OCI-LY1 (cell line): ENCODE data around the gene IGSF9B.

Experiments
- H2AFZ ChIP-seq: fragments of 200-600 bp; sonication (generic), shearing (Covaris generic); 2 replicates; pipeline ENCODE4 v1.6.0; 2014; ENCODE audit warnings: antibody characterized with exemption, mild to moderate bottlenecking, low read length
- H3F3A ChIP-seq: fragments of 200-600 bp; sonication (generic), shearing (Covaris generic); 2 replicates; pipeline ENCODE4 v1.6.0; 2014; ENCODE audit warnings: mild to moderate bottlenecking, antibody characterized with exemption, low read length, moderate library complexity; ENCODE audit not compliant: insufficient read depth
- H3K27ac ChIP-seq: fragments of 200-600 bp; sonication (generic); 2 replicates; pipeline ENCODE4 v1.5.1; 2014; ENCODE audit warnings: low read length, mixed run types, mild to moderate bottlenecking, low read depth; ENCODE audit not compliant: poor library complexity, severe bottlenecking
- H3K27me3 ChIP-seq: fragments of 200-600 bp; sonication (generic); 2 replicates; pipeline ENCODE4 v1.6.0; 2014; ENCODE audit warnings: antibody characterized with exemption, mild to moderate bottlenecking, low read length, moderate library complexity; ENCODE audit not compliant: insufficient read depth
- H3K36me3 ChIP-seq: fragments of 200-600 bp; sonication (generic); 2 replicates; pipeline ENCODE4 v1.6.1; 2014; ENCODE audit warnings: mild to moderate bottlenecking, antibody characterized with exemption, low read length, moderate library complexity, mixed read lengths; ENCODE audit not compliant: insufficient read depth
- H3K4me1 ChIP-seq: fragments of 200-600 bp; sonication (generic); 2 replicates; pipeline ENCODE4 v1.5.1; 2014; ENCODE audit warnings: mild to moderate bottlenecking, low read length, moderate library complexity; ENCODE audit not compliant: insufficient read depth, severe bottlenecking
- H3K4me2 ChIP-seq: fragments of 200-600 bp; sonication (generic), shearing (Covaris generic); 2 replicates; pipeline ENCODE4 v1.6.1; 2014; ENCODE audit warnings: low read length
- H3K4me3 ChIP-seq: fragments of 200-600 bp; sonication (generic); 2 replicates; pipeline ENCODE4 v1.5.1; 2014; ENCODE audit warnings: low read length, low read depth, mild to moderate bottlenecking, mixed read lengths; ENCODE audit not compliant: poor library complexity, severe bottlenecking
- H3K79me2 ChIP-seq: fragments of 200-600 bp; shearing (Covaris generic); 2 replicates; pipeline ENCODE4 v1.6.1; 2016; ENCODE audit warnings: mixed run types, low read length, mixed read lengths; ENCODE audit not compliant: insufficient read depth
- H3K9ac ChIP-seq: fragments of 200-600 bp; sonication (generic), shearing (Covaris generic); 2 replicates; pipeline ENCODE4 v1.6.1; 2014; ENCODE audit warnings: mild to moderate bottlenecking, low read length, mixed read lengths
- H3K9me2 ChIP-seq: fragments of 200-600 bp; sonication (generic), shearing (Covaris generic); 2 replicates; pipeline ENCODE4 v1.6.1; 2014; ENCODE audit warnings: low read depth, mild to moderate bottlenecking, low read length, mixed read lengths
- H3K9me3 ChIP-seq: fragments of 200-600 bp; shearing (Covaris generic); 2 replicates; pipeline ENCODE4 v1.6.1; 2014; ENCODE audit warnings: low read length, mixed read lengths
- H4K20me1 ChIP-seq: fragments of 200-600 bp; sonication (generic), shearing (Covaris generic); 2 replicates; pipeline ENCODE4 v1.6.0; 2016; ENCODE audit warnings: mild to moderate bottlenecking, low read length; ENCODE audit not compliant: insufficient read depth
- EZH2 ChIP-seq: fragments of 200-600 bp; sonication (generic), shearing (Covaris generic); IDR thresholded peaks from 2 replicates; pipeline ENCODE4 v1.8.0; 2017; ENCODE audit warnings: borderline replicate concordance, mixed run types, mild to moderate bottlenecking, antibody characterized with exemption, low read length, moderate library complexity, mixed read lengths
- TF ChIP-seq, protein P1 (sequence below): fragments of 200-600 bp; sonication (generic), shearing (Covaris generic); IDR thresholded peaks from 2 replicates; pipeline ENCODE4 v1.5.1; 2017; ENCODE audit warnings: mild to moderate bottlenecking, antibody characterized with exemption, low read length, moderate library complexity, mixed read lengths

Gene IGSF9B

GRCh38 chr11:133937015-133937414 lies 19.8 kb downstream of the IGSF9B start:
- Histone ChIP-seq H3K4me1 (no peaks in the 10 kb centered on the region), H3K4me2 (no peak overlapping the region), H2AFZ (no peak overlapping the region), H3F3A (no peaks in the 10 kb centered on the region), H4K20me1 (no peaks in the 10 kb centered on the region), H3K9me2 (no peaks in the 10 kb centered on the region), H3K9me3 (no peaks in the 10 kb centered on the region), H3K4me3 (no peak overlapping the region), H3K9ac (no peak overlapping the region), H3K36me3 (no peaks in the 10 kb centered on the region), H3K27me3 (no peaks in the 10 kb centered on the region), H3K27ac (no peak overlapping the region), H3K79me2 (no peaks in the 10 kb centered on the region)
- TF ChIP-seq, protein P1, sequence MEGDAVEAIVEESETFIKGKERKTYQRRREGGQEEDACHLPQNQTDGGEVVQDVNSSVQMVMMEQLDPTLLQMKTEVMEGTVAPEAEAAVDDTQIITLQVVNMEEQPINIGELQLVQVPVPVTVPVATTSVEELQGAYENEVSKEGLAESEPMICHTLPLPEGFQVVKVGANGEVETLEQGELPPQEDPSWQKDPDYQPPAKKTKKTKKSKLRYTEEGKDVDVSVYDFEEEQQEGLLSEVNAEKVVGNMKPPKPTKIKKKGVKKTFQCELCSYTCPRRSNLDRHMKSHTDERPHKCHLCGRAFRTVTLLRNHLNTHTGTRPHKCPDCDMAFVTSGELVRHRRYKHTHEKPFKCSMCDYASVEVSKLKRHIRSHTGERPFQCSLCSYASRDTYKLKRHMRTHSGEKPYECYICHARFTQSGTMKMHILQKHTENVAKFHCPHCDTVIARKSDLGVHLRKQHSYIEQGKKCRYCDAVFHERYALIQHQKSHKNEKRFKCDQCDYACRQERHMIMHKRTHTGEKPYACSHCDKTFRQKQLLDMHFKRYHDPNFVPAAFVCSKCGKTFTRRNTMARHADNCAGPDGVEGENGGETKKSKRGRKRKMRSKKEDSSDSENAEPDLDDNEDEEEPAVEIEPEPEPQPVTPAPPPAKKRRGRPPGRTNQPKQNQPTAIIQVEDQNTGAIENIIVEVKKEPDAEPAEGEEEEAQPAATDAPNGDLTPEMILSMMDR: no peak
- TF ChIP-seq EZH2: no peak

GRCh38 chr11:133936592-133936991 lies 20.2 kb downstream of the IGSF9B start:
- no peaks in the 10 kb centered on the region for H3K36me3 ChIP-seq

DNA sequence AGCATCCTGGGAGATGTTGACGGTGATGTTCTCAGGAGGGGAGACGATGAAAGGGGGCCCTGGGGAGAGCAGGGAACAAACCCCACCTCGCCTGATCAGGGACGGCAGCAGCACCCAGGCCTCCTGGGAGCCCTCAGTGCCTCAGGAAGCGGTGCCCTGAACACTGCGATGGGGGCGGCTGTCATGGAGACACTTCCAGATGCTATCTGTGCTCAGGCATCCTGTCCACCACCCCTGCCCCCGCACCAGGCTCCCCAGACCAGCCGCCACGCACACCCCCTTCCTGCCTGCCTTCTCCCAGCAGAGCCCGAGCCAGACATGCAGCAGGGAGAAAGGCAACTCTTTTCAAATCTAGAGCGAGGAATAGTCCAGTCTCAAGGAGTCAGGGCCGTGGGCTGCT lies 20.6 kb downstream of the IGSF9B start:
- no peaks in the 10 kb centered on the region for H3K27me3 ChIP-seq

More at GRCh38 chr11:133936592-133936991, 20.2 kb downstream of the IGSF9B start:
- no peaks in the 10 kb centered on the region for H3K9me2 ChIP-seq
- no peaks in the 10 kb centered on the region for H3K79me2 ChIP-seq
- no peaks in the 10 kb centered on the region for H3K4me1 ChIP-seq
- no peak overlapping the region for H2AFZ ChIP-seq
- TF ChIP-seq, protein P1: no peak
- TF ChIP-seq EZH2: no peak
- H3F3A ChIP-seq: no peaks in the 10 kb centered on the region
- no peak overlapping the region for H3K27ac ChIP-seq
- H3K27me3 ChIP-seq: no peaks in the 10 kb centered on the region
- H3K9me3 ChIP-seq: no peaks in the 10 kb centered on the region
- H4K20me1 ChIP-seq: no peaks in the 10 kb centered on the region
- no peak overlapping the region for H3K4me2 ChIP-seq
- H3K9ac ChIP-seq: no peak overlapping the region
- no peak overlapping the region for H3K4me3 ChIP-seq

More for the DNA sequence above, 20.6 kb downstream of the IGSF9B start:
- no peak overlapping the region for H2AFZ ChIP-seq
- no peak overlapping the region for H3K4me2 ChIP-seq
- H3K4me3 ChIP-seq: no peak overlapping the region
- H3K9me2 ChIP-seq: no peaks in the 10 kb centered on the region
- TF ChIP-seq, protein P1: no peak
- no peak for TF ChIP-seq EZH2
- H3K9ac ChIP-seq: no peak overlapping the region
- no peak overlapping the region for H3K27ac ChIP-seq
- no peaks in the 10 kb centered on the region for H3K4me1 ChIP-seq
- no peaks in the 10 kb centered on the region for H3K9me3 ChIP-seq
- H3K79me2 ChIP-seq: no peaks in the 10 kb centered on the region
- no peaks in the 10 kb centered on the region for H4K20me1 ChIP-seq
- H3F3A ChIP-seq: no peaks in the 10 kb centered on the region
- no peaks in the 10 kb centered on the region for H3K36me3 ChIP-seq
